Glomerular visceral epithelial cell (primary cell): ENCODE data around the gene PITPNM2.

Experiments
- DNase-seq: peaks from one replicate; pipeline ENCODE4 v3.0.0-alpha.2; 2016; ENCODE audit errors: extremely low spot score

The PITPNM2 gene

DNA sequence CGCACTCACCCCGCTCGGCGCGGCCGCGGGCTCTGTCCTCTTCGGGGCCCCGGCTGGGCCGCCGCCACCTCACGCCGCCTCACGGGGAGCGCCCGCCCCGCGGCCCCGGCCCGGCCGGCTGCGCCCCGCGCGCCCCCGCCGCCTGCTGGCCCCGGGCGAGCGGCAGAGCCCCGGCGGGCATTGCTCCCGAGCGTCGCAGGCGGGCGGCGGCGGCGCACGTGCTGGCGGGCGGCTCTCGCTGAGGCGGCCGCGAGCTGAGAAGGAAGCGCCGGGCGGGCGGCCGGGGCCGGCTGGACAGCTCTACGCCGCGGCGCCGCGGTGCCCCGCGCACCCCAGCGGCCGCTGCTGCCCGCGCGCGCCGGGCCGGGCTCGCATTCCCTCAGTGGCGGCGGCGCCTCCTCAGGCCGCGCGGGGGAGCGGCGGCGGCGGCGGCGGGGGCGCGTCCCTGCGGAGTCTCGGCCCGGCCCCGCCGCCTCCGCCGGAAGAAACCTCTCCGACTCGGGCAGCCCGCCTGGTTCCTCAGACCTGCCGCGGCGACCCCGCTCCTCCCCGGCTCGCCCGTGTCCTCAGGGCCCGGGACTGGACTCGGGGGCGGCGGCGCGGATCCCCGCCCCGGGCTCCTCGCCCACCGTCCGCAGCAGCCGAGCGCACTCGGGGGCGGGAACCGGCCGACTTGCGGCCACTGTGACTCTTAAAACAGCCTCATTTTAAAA lies at the start of gene PITPNM2:
Gene PITPNM2 (minus strand): TSS at position 347 of the 713 bp plus-strand sequence. CDS start 116,500 bp downstream, outside the sequence.
- peak; percentile 66 for DNase-seq

DNA sequence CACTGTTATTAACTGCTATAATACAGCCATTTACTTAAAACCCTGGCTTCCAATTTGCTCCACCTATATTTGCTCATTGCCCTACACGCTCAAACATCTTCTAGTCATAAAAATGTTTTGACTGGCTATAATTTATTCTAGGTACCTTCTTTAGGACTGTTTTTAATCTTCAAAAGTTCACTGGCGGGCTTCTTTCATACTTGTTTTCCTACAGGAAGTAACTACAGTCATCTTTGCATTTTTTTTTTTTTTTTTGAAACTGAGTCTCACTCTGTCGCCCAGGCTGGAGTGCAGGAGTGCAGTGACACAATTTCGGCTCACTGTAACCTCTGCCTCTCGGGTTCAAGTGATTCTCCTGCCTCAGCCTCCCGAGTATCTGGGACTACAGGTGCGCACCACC lies 49.5 kb upstream of the PITPNM2 start:
- no peak for DNase-seq

DNA sequence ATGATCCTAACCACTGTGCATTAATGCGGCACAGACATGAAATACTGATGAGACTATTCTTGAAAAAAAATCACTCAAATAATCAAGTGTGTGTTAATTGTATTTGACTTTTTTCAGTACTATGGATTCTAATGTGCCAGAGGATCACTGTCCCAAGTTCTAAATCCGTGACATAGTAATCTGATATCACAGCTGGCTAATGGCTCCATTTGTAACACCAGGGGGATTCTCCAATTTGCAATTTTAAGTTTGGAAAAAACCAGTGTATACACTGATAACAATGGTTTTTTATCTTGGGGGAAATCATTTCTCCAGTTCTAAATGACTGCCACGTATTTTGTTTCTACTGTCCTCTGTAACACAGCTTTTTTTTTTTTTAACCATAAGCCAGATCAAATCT lies 49.0 kb upstream of the PITPNM2 start:
- no peak for DNase-seq

DNA sequence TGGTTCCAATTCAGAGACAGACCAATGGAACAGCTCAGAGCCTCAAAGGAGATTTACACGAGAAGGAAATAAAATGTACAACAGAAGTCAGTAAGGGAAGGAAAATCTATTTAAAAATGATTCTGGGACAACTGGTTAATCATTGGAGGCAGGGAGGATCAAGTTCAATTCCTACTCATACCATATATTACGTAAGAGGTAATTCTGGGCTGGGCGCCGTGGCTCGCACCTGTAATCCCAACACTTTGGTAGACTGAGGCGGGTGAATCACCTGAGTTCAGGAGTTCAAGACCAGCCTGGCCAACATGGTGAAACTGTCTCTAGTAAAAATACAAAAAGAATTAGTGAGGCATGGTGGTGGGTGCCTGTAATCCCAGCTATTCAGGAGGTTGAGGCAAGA lies 36.7 kb upstream of the PITPNM2 start:
- DNase-seq, result no peak

DNA sequence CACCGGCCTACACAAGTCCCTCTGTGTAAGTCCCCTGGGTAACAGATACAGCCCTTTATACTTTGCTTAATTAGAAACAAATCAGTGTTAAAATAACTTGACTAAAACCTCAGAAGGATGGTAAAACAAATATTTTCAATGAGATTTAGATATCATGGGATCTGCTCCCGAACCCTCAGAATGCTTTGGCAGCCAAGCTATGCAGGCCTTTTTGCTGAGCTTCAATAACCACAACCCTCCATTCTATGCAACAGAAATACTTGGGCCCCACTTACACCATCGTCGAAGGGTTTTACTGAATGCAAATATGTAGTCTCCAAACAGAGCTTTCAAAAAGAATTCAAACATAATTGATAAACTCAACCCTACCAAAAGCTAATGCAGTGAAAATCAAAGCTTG lies 29.3 kb upstream of the PITPNM2 start:
- no peak for DNase-seq

DNA sequence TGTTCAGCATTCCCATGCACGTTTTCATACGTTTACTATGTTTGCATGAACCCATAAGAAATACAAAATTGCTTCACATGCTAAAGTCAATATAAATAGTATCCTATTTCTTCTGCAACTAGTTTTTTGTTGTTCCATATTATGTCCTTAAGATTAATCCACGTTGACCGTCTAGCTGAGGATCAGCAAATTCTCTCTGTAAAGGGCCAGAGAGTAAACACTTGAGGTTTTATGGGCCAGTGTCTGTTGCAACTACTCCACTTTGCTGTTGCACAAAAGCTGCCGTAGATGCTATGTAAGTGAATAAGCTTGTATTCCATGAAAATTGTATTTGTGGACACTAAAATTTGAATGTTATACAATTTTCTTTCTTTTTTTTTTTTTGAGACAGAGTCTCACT lies 21.1 kb upstream of the PITPNM2 start:
- no peak for DNase-seq

DNA sequence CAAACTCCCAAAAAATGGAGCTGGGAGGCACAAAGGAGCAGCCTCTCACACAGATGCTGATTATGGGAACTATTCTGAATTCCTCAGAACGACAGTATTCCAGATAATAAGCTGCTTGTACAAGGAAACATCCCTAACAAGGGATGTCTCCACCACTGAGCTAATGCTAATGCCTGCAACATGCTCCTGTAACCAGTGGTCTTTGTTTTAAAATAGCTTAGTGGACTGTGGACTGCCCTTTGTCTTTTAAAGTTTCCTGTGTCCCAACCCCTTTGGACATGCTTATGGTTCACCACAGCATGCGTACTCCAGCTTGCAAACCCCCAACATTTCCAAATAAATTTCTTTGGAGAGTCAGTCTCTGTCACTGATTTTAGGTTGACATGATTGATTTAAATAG lies 16.4 kb upstream of the PITPNM2 start:
- DNase-seq, result no peak

DNA sequence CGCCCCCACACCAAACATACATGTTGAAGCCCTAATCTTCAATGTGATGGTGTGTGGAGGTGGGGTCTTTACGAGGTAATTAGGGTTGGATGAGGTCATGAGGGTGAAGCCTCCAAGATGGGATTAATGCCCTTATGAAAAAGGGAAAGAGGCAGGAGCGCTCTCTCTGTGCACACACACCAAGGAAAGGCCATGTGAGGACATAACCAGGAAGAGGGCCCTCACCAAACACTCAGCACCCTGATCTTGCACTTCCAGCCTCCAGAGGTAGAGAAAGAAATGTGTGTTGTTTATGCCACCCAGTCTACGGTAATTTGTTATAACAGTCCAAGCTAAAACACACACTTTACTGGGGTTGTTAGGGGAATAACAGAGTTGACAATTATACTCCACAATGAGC lies 14.6 kb upstream of the PITPNM2 start:
- DNase-seq, result no peak

DNA sequence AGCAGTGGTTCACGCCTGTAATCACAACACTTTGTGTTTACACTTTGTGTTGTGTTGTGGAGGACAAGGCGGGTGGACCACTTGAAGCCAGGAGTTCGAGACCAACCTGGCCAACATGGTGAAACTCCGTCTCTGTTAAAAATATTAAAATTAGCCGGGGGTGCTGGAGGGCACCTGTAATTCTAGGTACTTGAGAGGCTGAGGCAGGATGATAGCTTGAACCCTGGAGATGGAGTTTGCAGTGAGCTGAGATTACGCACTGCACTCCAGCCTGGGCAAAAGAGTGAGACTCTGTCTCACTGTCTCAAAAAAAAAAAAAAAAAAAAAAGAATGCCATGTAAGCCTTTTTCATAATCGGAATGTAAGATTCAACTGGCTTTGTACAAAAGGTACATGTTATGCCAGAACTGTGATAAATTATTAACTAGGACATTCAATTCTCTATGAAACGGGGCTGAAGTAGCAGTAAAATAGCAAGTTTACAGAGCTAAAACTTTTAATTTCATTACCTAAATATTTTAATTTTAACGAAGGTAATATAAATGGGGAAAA lies 13.9 kb upstream of the PITPNM2 start:
- DNase-seq, result peak; percentile 31

DNA sequence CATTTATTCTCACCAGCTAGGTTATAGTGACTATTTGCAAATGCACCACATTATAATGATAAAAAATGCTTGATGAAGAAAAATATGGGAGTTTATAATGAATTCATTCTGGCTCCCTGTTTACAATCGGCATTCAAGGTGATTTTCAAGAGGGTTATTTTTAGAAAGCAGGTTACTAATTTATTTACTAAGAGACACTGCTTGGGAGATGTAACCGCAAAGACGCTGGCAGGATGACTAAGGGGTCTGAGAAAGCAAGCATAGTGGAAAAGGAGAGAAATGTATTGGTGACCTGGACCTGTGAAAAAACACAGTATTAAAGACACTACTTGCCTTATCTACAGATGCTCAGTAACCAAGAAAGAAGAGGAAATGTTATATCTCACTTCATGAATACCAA lies 13.3 kb upstream of the PITPNM2 start:
- DNase-seq, result peak; percentile 79

DNA sequence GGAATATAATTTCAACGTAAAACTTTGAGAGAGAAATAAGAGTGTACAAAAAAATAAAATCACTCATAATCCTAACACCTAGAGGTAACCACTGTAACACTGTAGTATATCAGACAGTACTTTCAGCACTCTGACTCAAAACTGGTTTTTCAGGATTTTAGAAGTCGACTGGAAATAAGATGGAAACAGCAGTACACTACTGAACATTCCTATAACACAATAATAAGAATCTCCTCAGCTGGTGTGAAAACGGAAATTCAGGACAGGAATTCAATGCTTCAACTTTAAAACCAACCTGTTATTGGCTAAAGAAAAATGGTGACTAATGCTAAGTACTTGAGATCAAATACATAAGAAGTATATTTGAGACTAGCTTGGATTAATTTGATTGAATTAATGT lies 12.3 kb upstream of the PITPNM2 start:
- no peak for DNase-seq

DNA sequence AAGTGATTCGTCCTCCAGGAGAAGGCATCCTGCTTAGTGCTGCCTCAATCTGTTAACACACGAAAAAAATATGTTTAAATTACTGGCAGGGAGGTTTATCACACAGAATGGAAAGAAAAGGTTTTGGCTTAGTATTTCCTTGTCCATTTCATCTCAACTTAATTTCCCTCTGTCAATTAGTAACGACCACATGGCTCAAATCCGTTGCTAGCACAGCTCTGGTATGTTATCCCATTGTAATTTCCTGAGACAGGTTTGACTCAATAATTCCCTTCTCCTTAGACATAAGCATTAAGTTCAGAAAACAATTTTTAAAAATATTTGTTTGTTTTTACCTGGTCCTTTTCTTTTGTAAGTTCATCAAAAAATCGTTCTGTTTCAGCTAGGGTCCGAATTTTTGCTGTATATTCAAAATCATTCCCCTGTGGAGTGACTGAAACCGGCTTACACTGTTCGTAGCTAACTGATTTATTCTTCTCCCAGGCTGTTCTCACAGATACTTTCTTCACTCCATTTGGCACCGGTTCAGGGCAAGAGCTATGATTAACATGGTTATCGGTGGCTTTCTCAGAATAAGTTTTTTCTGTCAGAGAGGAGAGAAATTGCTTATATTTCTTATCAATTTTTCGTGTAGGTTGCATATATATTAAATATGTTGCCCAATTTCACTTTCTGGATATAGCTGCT lies 10.1 kb upstream of the PITPNM2 start:
- DNase-seq, result peak; percentile 63

DNA sequence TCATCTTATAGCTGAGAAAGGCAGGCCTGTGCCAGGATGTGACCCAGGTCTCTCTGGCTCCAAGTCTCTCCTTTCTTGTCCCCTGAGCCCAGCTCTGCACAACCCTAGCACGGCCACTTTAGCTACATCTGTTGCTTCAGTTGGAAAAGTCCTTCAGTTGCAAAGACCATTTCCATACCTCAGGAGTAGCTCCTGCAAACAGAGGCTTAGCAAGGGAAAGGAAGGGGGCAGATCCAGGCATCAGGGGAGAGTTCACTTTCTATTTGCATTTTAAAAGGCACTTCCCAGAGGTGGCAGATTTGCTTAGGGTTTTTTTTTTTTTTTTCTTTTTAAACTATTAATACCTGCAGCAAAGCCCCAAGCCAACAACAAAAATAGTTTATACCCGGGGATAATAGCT lies 3.0 kb upstream of the PITPNM2 start:
- no peak for DNase-seq

DNA sequence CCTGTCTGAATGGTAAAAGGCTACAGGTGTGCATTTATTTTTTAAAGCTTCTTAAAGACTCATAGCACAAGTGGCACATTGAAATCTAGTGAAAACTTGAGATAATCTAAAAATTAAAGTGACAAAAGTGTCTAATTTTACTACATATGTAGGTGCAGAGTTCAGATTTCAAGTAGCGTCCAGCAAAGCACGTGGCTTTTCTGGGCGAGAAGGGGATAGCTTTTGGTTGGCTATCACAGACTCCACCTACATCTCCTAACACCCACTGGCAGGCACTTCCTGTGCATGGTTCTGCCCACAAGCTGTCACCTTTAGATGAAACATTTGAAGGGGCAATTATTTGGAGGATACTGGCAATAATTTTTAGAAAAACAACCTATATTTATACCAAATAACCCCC lies 1.9 kb upstream of the PITPNM2 start:
- no peak for DNase-seq

DNA sequence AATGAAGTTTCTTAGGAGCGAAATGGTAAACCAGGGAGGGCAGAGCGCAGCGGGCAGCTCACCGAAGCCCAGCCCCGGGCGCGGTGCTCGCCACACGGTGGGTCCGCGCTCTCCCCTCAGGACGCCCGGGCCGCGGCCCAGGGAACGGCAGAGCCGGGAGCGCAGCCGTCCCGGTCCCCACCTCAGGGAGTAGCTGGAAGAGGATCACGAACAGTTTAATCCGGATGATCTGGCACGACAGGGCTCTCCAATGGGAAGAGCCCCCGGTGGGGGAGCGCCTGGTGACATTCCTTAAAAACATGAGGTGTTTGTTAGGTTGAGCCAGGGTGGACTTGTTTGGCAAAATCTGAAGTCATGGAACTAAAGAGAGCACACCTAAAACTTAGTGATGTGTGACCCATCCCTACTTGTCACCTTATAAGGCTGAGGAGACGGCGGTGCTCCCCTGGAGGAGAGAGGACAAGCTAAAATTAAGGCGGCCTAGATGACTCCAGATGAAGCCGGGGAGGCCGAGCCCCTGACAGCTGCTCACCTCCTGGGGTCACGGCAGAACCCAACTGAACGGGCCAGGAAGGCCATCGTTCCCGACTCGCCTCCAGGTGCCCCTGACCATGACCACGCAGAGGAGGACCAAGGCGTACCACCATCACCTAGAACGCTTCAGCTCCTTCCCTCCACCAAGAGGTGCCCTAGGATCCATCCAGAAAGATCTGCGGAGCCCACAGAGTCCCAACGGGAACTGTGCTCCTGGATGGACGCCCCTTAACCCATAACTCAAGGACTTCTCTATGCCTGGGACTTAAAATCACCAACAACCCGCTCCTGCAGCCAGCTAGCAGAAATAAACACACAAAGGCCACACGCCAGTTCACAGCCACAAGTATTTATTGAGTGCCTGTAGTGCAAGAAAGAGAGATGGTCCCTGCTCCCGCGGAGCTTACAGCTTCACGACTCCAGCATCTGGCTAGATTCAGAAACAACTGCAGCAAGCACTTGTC lies 866 bp upstream of the PITPNM2 start:
- no peak for DNase-seq

DNA sequence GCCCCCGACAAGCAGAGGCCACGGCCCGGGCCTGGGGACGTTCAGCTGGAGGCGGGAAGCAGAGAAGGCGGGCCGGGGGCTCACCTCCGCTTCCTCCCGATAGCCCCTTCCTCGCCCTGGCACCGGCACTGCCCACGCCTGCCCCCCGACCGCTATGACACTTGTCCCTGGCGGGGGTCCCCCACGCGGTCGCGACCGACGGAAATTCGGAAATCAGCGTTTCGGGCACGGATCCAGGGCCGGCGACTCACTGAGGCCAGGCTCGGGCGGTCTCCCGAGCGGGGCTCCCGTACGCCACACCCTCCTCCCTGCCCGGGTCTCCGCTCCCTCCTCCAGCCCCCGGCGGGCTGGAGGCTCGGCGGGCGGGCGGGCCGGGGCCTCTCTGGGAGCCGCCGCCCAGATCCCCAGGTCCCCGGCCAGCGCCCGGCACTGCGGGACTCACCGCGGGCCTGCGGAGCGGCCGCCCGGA lies 581 bp downstream of the PITPNM2 start:
- DNase-seq, result peak; percentile 28

DNA sequence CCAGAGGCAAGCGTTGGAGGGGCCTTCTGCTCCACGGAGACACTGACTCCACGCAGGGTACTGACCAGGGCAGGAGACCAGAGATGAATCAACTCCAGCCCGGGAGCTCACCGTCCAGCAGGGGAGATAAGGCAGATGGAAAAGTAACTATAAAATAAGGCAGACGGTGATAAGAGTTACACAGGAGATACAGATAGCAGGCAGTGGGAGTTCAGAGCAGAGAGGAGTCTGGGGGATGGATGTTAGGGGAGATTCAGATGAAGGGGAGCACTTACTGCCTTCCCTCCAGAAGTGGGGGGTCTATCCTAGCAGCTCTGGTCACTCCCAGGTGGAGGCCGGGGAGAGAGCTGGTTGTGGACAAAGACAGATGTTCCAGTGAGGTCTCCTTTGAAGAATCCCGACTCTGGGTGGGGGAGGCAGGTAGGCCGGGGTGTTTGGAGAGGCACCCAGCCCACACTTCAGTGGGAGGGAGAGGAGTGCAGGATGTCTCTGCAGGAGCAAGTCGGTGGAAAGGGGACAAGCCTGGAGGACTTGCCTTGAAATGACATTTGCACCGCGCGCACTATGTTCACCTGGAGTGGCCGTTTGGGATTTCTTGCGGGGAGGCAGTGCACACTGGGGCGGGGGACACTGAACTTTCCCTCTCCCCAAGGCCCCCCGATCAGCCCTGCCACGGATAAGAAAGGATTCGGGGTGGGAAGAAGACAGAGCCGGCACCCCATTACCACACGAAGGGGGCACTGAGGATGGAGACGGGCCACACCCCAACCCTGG lies 1.2 kb downstream of the PITPNM2 start:
- no peak for DNase-seq

DNA sequence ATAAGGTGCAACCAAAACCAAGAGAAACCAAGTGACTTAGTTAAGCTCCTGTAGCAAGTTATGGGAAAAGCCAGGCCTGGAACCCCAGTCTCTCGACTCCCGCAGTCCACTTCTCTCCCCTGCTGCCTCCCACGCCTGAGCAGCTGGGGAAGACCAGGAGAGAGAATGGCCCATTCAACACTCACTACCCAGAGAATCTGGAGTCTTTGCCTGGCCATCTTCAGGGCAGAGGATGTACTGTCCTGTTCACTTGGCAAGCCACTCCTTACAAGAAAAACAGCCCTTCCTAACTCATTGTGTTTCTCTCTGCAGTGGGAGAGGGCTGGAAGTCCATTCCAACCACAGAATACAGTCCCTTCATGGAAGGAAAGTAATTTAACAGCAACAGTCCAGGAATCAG lies 1.8 kb downstream of the PITPNM2 start:
- DNase-seq, result no peak

DNA sequence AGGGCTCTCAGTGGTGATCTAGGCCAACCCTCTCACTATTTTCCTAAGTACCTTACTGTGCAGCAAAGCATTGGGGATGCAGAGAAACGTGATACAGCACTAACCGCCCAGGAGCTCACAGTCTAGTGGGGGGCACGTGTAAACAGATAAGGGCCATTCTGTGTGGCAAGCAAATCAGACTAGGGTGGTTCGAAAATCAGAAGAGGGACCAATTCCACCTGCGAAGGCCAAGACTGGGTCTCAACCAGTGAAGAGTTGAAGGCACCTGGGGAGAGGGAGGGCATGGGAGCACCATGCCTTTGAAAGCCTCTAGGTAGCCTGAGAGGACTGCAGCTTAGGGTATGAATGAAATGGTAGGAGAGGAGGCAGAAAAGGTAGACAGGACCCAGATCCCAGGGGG lies 2.2 kb downstream of the PITPNM2 start:
- no peak for DNase-seq

DNA sequence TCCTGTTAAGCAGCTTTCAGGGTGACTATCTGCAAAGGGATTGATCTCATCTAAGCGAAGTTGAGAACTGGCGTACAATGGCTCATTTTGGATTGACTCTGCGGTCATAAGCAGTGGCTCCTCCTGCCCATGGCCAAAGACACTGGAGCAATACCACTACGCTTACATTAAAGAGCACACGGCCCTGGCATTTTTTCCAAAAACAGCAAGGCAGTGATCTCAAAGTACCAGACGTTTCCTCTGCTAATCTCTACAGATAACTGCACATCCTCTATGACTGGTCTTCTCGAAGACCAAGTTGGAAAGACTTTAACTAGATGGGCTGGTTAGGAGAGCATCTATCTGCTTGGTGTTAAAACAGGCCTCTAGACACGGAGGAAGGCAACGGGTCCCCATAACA lies 2.7 kb downstream of the PITPNM2 start:
- DNase-seq, result no peak

DNA sequence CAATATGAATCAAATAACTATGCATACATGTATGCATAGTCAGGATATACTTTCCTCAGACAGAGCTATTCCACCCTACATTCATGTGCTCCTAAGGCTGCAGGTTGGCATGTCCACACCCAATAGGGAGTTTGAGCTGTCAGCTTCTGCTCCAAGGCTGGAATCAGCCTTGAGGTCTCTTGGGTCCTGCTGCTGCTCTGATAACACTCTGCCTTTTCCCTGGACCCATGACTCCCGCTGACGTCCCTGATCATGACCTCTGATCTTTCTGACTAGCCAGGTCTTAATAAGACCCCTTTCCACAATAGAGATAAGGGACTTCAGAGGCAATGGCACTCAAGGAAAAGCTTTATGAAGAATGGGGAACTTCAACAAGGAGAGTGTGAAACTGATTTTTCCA lies 5.7 kb downstream of the PITPNM2 start:
- DNase-seq, result no peak
